Stimulated activated CD4-positive, alpha-beta T cell treated with anti-CD3 and anti-CD28 coated beads, Interleukin-1b, Interleukin-23, amount 100 ng/mL, for 4 hours (primary cell): ENCODE results near the gene FCHSD2.
A peak's percentile ranks its signal among the peaks of the same experiment; 100 is the strongest.
"Not testable (repeated sequence)": the region's sequence is repeated elsewhere in the genome, so short reads cannot be mapped to it uniquely, and the experiment has no call there.

Source experiments
- DNase-seq, 2 donors: peaks; one replicate each; pipeline ENCODE4 v3.0.0-alpha.2; 2020; ENCODE audit warnings: low read depth in 2 of 2

FCHSD2 gene

GRCh38 chr11:72798361-72798760 lies 343.8 kb downstream of the FCHSD2 start:
- DNase-seq: no peak

- peak; percentile 93 to 94 for DNase-seq
Observed at GRCh38 chr11:72793425-72794367, 348.4 kb downstream of the FCHSD2 start, which contains the start of gene STARD10. Gene STARD10 (minus strand): TSS chr11:72794047. CDS start chr11:72781181, 12,866 bp downstream.

DNA sequence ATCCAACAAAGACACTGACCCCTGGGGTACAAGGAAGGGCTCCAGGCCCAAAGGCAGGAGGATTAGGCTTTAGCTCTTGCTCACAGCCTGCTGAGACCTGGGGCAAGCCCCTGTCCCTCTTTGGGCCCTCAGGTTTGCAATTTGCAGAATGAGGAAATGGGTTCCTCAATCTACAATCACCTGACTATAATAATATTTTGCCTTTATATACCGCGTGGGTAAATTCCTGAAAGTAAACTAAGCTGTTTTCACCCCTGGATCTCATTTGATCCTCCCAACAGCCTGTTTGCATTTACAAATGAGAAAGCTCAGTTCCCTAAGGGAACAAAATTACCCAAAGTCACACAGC lies 349.1 kb downstream of the FCHSD2 start:
- no peak for DNase-seq

- DNase-seq: no peak
Observed at GRCh38 chr11:72792437-72793021, 349.6 kb downstream of the FCHSD2 start.

DNA sequence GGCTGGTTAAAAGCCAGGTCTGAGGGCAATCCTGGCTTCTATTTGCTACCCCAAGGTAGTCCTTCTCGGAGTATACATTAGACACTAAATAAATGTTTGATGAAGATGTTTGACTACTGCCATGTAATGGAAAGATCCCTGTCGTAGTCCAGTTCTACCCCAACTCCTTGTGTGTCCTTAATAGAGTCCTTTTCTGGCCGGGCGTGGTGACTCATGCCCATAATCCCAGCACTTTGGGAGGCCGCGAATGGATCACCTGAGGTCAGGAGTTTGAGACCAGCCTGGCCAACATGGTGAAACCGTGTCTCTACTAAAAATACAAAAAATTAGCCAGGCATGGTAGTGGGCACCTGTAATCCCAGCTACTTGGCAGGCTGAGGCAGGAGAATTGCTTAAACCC lies 350.9 kb downstream of the FCHSD2 start:
- not testable (repeated sequence) for DNase-seq

- DNase-seq: no peak
Observed at GRCh38 chr11:72789493-72790131, 352.5 kb downstream of the FCHSD2 start.

- no peak for DNase-seq
Observed at GRCh38 chr11:72788241-72788640, 353.9 kb downstream of the FCHSD2 start.

DNA sequence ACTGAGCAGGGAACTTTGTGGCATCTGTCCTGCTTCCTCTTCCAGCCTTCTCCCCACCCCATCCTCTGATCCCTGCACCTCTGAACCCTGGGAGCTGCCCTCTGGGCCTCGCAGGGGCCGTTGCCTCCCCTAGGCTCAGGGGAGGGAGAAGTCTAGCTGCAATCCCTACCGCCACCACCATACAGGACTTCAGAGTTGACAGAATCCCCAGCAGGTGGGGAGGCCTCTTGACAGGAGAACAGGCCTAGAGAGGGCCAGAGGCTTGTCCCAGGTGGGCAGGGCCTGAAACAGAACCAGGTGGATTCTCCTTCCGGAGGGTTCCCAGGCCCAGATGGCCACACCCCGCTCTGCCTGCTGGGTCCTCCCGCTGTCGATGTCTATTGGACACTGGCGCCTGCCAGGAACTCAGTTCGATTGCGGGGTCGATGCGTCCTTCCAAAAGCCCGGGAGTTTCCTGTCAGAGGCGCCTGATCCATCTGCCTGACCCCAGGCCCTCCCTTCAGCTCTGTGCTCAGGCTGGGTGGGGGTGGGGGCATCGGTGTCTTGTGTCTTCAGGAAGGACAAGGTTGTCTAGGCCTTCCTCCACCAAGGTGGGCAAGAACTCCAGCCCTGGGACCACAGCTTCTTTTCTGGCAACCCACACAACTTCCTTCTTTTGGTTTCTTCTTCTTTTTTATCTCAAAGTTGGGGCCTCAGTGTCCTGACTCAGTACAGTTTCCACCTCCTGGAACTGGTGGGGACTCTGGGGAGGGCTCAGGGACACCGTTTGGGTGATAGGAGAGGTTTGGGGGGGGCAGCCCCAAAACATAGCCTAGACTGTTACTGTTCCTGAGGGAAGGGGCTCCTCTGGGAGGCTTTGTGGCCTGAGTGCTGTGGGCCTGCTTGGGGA lies 354.7 kb downstream of the FCHSD2 start:
- no peak for DNase-seq
